Astrocyte of the spinal cord (primary cell): ENCODE data around the gene PTPRG.

Source experiments
- DNase-seq: peaks from one replicate; pipeline ENCODE4 v3.0.0; 2011; ENCODE audit warnings: low read depth, low spot score
- H3K4me3 ChIP-seq: 2 replicates; pipeline ENCODE4 v1.5.1; 2011; ENCODE audit warnings: low read depth, mild to moderate bottlenecking, low read length, moderate library complexity
- in situ Hi-C: cut with HindIII; loops from 2 replicates; pipeline ENCODE4 v1.10.0; 2017; ENCODE audit warnings: low sequenced_read_pairs
- TF ChIP-seq, protein P1 (sequence below): IDR thresholded peaks from 2 replicates; pipeline ENCODE4 v1.5.1; 2012; ENCODE audit warnings: low read depth, mild to moderate bottlenecking, low read length, inconsistent platforms

The PTPRG gene

DNA sequence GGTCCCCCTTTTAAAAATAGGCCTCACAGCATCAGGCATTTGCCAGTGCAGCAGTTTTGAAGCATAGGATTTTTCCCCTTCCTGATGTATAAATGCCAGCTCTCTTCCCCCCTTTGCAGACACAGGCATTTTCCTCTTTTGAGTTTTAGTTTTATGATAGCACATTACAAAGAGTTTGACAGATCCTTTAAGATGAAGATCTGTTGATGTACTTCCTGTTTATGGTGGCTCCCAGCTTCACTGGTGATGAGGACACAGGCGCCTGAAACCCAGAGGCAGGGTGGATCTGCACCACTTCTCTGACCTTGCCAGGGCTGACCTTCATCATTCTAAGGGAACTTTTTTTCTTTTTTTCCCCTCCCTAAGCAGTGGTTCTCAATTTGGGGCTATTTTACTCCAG lies 243.4 kb downstream of the PTPRG start:
- in situ Hi-C loops: no loop called here
- H3K4me3 ChIP-seq: no peak overlapping the region
- TF ChIP-seq, protein P1, sequence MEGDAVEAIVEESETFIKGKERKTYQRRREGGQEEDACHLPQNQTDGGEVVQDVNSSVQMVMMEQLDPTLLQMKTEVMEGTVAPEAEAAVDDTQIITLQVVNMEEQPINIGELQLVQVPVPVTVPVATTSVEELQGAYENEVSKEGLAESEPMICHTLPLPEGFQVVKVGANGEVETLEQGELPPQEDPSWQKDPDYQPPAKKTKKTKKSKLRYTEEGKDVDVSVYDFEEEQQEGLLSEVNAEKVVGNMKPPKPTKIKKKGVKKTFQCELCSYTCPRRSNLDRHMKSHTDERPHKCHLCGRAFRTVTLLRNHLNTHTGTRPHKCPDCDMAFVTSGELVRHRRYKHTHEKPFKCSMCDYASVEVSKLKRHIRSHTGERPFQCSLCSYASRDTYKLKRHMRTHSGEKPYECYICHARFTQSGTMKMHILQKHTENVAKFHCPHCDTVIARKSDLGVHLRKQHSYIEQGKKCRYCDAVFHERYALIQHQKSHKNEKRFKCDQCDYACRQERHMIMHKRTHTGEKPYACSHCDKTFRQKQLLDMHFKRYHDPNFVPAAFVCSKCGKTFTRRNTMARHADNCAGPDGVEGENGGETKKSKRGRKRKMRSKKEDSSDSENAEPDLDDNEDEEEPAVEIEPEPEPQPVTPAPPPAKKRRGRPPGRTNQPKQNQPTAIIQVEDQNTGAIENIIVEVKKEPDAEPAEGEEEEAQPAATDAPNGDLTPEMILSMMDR: no peak
- DNase-seq: no peak

DNA sequence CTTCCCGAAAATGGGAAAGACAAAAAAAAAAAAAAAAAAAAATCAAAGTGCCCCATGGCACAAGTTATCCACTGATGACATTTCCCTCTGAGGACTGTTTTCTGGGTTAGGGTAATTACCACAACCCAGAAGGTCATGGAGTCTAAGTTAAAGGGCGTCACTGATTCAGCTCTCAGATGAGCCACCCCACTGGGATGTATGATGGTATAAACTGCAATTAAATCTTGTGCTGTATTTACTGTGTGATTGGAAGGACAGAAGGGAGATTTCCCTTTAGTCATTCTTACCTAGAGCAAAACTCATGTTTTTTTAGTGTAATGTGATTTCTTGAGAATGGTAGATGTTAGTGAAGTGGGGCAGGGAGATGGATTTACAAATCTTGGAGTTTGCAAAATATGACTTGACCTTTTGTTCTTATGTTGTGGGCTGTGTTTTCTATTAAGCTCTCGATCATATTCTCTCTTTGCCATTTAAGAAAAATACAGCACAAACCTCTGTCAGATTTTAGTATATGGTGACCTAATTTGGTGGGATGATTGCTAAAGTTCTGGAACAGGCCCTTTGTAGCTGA lies 244.2 kb downstream of the PTPRG start:
- H3K4me3 ChIP-seq: no peak overlapping the region
- DNase-seq: peak; percentile 22
- in situ Hi-C loops: no loop called here
- TF ChIP-seq, protein P1: no peak

DNA sequence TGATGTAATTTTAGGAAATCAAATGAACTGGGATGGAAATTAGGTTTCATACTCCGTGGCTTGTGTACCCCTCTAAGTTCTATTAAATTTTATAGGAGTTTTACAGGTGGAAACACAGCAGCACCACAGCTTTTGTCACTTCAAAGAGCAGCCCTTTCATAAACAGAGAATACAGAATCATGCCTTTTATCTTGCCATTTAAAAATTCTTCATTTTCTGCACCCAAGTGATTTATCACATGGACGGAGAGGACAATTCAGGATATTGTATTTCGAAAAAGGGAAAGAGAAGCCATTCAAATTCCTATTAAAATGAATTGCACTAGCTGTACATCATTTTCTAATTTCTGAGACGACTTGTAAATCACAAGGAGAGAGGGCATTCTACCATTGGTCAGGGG lies 245.4 kb downstream of the PTPRG start:
- in situ Hi-C loops: no loop called here
- H3K4me3 ChIP-seq: no peak overlapping the region
- TF ChIP-seq, protein P1: no peak
- DNase-seq: no peak

DNA sequence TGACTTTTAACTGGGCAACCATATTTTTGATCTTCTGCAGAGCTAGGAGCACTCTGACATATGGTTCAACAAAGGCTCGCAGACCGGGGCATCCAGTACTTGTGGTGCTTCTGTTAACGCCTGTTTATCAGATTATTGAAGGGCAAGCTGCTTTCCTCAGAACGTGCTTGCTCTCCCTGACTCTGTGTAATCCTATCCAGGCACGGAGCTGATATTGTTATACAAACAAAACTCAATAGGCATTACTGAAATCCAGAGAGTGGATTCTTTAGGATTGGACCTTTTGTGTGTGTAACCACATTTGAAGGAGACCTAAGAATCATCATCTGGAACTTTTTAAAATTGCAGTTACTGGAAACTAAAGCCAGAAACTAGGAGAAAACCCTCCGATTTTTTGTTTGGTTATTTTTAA lies 246.5 kb downstream of the PTPRG start:
- TF ChIP-seq, protein P1: no peak
- H3K4me3 ChIP-seq: no peak overlapping the region
- in situ Hi-C loops: no loop called here
- peak; percentile 43 for DNase-seq

DNA sequence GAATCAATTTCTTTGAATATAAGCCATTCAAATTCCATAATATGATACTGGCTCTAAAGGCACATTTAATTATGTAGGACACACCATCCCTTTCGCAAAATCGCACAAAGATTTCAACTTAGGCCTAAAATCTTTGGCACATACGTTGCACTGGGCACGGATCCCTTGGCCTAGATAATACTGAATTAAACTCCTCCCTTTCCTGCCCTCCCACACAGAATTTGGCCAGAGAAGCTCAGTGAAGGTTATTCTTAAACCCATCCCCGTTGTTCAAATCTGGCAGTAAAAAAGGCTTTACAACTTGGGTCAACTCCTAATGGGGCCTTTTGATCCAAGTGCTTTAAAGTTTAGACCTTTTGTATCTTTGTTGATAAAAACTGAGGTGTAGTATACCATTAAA lies 247.2 kb downstream of the PTPRG start:
- DNase-seq: no peak
- TF ChIP-seq, protein P1: no peak
- no peak overlapping the region for H3K4me3 ChIP-seq
- in situ Hi-C loops: no loop called here

DNA sequence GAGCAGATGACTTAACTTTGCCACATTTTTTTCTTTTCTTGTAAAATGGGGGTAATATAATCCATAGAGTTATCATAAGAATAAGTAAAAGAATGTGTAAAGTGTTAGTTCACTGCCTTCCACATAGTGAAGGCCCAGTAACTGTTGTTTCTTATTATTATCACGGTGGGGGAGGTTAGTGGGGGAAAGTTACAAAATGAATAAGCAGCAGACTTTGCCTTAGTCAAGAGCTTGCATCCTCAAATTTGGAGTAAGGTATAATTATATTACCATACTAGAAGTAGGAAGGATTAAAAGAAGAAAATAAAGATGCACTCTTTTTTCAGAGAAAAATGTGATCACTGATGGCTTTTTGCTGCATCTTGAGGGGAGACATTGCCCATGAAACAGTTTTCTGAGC lies 247.6 kb downstream of the PTPRG start:
- TF ChIP-seq, protein P1: no peak
- DNase-seq: no peak
- in situ Hi-C loops: no loop called here
- H3K4me3 ChIP-seq: no peak overlapping the region

DNA sequence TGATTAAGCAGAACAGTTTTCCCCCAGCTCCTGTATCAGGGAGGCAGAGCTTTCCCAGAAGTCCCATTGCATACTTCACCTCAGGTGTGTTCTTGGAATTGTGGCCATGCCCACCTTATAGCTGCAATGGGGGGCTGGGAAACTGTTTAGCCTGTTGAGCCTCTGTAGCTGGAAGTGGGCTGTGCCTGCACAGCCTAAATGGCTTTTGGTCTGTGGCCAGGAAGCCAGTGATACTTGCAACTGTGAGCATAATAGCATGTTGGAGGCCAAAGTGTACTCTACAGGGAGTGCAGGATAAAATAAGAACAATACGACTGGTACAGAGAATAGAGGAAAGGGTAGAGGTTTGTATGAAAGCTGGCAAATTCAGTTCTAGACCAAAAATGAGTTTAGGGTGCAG lies 248.5 kb downstream of the PTPRG start:
- in situ Hi-C loops: no loop called here
- DNase-seq: peak; percentile 43
- no peak overlapping the region for H3K4me3 ChIP-seq
- TF ChIP-seq, protein P1: no peak
